HG03460 (cell line): ENCODE results near the gene DENND6A.
"Not testable (repeated sequence)": the region's sequence is repeated elsewhere in the genome, so short reads cannot be mapped to it uniquely, and the experiment has no call there.

Experiments
- ATAC-seq: cut with Tn5 transposase; IDR thresholded peaks from one replicate; pipeline ENCODE4 v1.9.1; 2021; ENCODE audit not compliant: unreplicated experiment

DENND6A gene

DNA sequence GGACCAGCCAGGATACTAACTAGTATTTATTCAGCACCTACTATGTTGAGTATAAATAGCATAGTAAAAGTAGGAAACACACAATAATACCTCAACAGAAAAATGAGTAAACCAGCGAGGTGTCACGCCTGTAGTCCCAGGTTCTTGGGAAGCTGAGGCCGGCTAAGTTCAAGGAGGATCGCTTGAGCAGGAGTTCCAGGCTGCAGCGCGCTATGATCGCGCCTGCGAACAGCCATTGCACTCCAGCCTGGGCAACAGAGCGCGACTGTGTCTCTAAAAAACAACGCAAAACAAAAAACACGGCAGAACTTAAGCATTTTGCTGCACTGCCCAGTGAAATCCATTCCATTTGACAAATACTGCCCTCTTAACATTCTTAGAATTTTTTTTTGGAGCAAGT lies 1.3 kb upstream of the DENND6A start:
- ATAC-seq = no peak

DNA sequence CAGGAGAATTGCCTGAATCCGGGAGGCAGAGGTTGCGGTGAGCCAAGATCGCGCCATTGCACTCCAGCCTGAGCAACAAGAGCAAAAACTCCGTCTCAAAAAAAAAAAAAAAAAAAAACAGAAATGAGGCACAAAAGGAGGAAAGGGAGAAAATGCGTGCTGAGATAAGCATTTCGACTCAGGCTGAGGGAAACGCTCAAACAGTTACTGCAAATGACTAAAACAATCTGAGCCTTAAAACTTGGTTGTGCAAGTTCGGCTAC lies 813 bp downstream of the DENND6A start:
- not testable (repeated sequence) for ATAC-seq

DNA sequence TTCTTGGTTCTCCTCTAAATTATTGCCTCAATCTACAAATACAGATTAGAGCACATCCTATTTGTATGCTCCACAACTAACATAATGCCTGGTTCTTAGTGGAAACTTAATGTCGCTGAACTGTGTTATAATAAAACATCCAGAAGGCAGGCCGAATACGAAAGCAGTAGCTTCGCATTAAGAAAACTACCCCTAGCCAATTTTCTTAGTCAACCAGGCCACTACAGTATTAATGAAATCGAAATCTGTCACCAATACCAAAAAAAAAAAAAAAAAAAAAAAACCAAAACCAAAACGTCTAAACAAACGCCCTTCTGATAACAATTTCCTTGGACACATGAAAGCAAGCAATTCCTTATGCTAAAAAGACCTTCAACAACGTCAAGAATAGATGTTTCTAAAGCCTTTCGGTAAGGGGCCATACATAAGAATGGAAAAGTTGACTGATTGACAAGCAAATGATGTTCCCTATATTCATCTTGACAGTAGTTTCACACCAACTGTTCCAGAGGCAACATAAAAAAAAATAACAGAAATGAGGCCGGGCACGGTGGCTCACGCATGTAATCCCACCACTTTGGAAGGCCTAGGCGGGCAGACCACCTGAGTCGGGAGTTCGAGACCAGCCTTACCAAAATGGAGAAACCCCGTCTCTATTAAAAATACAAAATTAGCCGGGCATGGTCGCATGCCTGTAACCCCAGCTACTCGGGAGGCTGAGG lies 1.3 kb downstream of the DENND6A start:
- ATAC-seq = no peak

DNA sequence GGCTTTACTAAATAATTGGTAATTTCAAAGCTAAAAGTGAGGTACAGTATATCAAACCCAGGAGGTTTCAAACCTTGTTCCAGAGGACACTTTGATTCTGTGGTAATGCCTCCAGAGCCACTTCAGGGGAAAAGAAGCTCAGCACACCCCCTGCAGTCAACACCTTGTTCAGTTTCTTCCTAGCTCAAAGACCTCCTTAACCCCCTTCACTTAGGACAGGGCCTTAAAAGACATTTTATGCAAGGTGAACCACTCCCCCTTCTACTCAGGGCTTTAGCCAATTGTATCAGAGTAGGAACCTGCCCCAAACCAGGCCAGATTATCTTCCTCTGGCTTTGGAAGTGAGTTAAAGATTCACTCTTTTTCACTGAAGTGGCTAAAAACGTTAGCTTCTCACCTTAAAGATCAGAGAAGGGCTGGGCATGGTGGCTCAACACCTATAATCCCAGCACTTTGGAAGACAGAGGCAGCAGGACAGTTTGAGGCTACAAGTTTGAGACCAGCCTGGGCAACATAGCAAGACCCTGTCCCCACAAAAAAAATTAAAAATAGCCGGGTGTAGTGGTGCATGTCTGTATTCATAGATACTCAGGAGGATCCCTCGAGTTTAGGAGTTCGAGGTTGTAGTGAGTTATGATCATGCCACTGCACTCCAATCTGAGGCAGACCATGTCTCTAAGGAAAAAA lies 3.4 kb downstream of the DENND6A start:
- ATAC-seq = no peak

DNA sequence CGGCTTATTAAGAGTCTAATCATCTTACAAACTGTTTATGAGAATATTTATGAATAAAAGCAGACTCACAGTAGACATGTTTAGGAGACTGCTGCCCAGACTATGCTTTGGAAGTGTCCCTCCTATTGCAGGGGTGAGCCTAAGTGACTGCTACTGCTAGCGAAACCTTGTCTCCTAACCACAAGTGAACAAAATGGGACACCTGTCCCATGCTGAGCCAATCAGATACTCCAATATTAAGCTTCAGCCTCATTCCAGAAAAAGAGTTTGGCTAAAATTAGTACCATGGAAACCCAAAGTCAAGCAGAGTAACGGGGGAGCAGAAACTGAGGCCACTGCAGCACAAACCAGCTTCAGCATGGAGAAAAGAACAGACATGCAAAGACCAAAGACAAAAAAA lies 4.6 kb downstream of the DENND6A start:
- no peak for ATAC-seq

DNA sequence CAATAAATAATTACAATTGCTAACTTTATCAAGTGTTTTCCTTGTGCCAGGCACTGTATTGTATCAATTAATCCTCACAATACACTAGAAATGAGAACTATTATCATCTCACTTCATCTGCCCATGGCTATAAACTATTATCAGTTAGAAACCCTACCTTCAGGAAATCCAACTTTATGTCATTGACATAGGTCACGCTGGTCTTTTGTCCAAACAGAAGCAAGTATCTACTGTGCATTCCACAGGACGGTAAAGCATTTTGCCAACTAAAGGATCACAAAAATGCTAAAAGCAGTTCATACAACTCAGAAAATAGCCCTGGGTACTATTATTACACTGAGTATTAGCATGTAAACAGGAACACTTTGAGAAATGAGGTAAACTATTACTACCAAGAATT lies 9.6 kb downstream of the DENND6A start:
- ATAC-seq = no peak

DNA sequence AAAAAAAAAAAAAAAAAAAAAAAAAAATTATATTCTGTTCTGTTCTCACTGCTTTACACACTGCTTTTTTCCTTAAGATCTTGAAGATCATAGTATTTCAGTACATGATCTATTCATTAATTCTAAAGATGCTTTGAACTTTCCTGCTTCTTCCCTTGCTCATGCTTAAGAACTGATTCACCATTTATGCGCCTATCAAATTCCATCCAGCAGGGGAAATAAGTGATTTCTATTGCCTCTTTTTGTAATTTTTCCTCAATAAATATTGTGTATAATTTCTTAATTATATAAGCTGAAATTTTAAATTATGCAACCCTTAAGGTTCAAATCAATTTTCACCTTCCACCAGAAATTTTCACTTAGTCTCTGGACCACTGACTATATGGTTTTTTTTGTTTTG lies 10.6 kb downstream of the DENND6A start:
- ATAC-seq = no peak

DNA sequence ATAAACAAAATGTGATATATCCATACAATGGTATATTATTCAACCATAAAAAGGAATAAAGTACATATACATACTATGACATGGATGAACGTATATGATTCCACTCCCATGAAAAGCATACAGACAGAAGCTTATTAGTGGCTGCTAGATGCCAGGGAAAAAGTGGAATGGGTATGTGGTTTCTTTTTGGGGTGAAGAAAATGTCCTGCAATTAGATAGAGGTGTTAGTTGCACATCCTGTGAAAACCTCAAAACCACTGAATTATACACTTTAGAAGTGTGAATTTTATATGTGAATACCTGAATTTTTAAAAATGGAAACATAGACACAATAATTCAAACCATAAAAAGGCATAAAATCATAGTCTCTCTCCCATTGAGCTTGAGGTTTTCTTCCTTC lies 11.2 kb downstream of the DENND6A start:
- ATAC-seq = no peak

DNA sequence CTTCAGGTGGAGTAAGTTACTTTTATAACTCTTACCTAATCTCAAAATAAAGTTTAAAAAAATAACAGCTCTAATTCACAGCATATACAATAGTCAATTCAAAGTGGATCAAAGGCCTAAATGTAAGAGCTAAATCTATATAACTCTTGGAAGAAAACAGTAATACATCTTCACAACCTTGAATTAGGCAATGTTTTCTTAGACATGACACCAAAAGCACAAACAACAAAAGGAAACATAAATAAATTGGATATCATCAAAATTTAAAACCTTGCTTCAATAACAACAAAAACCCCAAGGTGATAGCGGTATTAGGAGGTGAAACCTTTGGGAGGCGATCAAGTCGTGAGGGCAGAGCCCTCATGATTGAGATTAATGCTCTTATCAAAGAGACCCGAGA lies 12.8 kb downstream of the DENND6A start:
- ATAC-seq = no peak

DNA sequence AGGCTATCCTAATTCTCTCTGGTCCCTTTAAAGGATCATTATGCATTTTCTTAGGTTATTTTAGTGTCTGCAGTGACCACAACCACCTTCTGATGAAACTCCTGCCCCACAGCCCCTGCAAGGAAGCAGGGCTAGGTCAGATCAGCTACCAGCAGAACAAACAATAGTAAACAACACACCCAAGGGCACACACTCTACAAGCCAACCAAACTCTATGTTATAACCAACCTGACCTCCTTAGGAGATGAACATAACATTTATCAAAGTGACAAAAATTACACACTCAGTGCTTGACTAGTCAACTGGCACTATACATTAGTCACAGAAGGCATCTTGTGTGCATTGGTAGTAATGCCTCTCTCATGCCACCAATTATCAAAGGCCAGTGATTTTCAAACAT lies 17.3 kb downstream of the DENND6A start:
- no peak for ATAC-seq

DNA sequence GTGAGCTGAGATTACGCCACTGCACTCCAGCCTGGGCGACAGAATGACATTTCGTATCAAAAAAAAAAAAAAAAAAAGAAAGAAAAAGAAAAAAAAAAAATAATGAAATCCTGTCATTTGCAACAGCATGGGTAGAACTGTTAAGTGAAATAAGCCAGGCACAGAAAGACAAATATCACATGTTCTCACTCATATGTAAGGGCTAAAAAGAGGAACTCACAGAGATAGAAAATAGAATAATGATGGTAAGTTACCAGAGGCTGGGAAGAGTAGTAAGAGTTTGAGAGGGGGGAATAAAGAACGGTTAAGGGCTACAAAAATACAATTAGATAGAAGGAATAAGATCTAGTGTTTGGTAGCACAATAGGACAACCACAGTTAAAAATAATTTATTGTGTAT lies 19.7 kb downstream of the DENND6A start:
- ATAC-seq = no peak

DNA sequence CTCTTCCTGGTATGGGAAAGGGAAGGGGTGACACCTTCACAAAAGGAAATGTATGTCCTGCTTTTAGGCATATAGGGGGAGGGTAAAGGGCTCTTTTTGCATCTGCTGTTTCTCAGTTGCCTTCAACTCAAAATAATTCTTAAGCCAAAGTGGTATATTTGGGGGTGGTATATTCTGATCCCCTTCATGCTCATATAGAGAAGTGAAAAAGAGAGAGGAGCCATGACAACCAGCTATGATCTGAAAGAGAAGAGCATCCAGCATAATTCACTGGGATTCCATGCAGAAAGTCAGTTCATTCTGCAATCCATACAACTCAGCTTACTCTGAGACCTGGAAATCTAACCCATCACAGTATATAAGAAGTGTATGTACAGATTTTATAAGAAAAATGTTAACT lies 22.3 kb downstream of the DENND6A start:
- no peak for ATAC-seq

DNA sequence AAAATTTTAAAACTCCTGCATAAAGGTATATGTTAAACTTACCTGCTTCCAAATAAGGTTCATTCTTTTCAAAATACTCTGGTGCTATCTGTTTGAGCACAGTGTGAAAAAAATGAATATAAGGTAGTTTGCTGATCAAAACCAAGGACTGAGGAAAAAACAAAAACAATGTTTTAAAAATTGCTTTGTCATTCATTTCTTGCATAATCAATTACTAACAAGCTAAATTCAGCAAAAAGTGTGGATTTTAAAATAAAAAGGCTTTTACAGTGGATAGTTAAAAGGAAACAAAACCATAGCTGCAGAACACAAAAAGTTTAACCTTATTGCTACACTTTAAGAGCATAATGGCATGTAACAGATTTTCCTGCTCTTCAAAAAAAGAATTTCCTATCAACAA lies 31.5 kb downstream of the DENND6A start:
- ATAC-seq = no peak

DNA sequence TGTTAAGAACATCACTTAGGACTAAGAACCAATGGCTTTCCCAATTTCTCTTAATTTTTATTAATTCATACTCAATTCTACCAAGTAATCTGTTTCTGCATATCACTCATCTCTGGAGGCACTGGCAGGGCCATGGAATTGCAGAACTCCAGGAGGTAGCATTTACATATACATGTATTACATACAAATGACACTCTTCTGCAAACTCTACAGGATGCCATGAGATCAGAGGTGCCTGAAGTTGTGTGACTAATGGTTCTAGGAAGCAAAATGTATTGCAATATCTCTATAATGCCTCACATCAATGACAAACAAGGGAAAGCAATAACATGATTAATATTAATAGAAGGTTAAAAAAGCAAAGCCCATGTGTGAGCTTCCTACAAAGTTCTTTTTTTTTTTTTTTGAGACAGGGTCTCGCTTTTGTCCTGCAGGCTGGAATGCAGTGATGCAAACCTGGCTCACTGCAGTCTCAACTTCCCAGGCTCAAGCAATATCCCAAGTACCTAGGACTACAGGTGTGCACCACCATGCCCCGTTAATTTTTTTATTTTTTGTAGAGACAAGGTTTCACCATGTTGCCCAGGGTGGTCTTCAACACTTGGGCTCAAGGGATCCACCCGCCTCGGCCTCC lies 33.0 kb downstream of the DENND6A start:
- ATAC-seq = no peak

DNA sequence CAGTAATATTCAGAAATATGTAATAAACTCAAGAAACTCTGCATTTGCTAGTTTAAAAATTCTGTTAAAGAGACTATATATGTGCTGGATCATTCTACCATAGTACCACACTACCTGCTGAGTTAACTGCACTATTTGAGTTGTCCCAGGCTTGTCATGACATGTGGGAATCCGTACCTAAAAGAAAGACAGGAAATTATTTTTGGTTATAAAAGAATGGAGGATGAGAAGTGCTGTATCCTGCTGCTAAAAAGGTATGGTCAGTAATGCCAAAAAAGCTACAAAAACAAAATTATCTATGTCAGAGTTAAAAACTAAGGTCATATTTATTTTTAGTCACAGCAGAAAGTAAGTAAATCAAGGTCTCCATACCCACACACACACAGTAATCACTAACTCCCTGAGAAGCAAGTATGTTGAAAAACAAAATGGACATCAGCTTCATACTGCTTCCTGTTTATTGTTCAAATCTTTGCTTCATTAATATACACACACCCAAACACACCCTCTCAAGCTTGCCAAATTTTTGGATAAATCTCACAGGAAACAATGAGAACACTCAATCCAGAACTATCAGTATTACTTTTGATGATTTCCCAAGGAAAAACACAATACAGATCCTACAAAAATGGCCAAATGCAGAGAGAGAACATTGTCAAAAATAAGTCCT lies 33.7 kb downstream of the DENND6A start:
- ATAC-seq = no peak

DNA sequence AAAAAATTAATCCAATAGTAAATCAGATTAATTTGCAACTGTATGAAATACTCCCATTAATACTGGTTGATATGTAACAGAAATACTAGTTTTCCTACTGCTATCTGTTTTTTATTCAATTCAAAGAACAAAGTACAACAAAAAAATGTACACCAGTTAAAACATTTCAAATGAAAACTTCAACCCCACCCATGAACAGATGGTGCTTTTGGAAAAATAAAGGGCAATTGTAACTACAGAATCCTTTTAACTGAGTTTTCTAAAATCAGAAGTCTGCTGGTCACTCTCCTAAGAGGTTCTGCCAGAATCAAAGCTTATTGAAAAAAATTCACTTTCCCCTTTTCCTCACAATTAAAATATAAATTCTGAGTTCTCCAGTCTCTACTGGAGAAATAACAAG lies 34.3 kb downstream of the DENND6A start:
- no peak for ATAC-seq

DNA sequence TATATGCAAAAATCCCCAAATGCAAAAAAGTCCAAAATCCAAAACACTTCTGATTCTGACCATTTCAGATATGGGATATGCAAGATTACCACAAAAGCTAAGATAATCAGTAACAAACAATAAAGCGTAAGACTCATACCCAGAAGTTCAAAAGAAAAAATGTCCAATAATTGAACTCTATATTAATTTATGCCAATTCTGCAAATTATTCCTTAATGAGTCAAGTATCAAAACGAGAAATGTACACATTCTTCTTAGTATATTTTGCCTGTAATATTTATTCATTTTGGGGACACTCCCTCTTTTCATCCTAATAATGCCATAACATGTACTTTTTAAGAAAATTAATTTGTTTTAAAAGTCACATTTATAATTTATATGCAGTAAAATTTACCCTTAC lies 37.1 kb downstream of the DENND6A start:
- ATAC-seq = no peak

DNA sequence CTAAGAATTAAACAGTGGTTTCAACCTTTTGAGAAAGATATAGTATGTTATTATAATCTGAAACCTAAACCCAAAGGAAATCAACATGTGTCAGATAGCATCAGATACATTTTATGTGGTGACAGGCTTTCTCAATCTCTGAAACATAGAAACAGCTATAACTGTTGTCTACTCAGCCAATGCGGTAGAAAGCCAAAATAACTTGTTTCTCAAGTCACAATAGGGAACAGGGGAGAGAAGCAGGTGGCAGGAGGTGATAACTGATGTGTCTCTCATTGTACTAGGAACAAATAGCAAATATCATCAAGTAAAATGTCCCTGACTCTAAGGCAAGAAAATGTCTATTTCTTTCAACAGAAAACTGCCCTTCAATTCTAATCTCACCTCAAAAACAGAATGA lies 38.6 kb downstream of the DENND6A start:
- no peak for ATAC-seq

DNA sequence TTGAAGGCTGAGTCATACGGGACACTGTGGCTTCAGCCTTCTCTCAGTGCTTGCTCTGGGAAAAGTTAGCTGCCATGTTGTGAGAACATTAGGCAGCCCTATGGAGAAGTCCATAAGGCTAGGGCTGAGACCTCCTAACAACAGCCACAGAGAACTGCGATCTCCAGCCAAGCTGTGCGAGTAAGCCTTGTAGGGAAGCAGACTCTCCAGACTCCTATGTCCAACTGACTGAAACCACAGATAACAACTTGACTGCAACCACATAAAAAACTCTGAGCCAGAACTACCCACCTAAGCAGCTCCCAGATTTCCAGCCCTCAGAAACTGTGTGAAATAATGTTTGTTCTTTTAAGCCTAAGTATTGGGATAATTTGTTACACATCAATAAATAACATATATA lies 40.7 kb downstream of the DENND6A start:
- ATAC-seq = no peak

DNA sequence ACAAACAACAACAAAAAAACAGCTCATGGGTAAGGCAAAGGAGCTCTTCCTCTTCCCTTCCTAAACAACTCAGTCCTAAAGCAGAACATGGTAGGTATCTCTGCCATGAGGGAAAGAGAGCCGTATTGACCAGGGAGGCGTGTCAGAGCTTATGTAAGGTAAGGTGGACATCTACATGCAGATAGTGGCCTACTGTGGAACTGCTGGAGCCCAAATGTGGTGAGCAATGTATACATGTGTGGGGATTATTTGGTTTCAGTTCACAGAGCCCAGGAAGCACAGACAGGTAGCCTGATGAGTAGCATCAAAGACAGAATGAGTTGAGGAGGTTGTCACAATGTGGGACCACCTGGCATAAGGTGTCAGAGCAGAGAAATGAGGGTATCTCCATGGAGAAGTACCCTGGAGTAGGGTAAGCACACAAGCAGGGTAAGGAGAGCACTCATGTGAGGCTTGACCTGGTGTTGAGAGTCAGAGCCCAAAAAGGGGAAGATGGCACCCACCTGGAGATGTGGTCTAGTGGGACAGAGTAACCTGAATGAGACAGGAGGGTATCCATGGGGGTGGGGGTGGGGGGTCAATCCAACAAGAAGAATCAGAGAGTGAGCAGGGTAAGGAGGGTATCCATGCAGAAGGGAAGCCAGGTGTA lies 45.5 kb downstream of the DENND6A start:
- ATAC-seq = no peak

DNA sequence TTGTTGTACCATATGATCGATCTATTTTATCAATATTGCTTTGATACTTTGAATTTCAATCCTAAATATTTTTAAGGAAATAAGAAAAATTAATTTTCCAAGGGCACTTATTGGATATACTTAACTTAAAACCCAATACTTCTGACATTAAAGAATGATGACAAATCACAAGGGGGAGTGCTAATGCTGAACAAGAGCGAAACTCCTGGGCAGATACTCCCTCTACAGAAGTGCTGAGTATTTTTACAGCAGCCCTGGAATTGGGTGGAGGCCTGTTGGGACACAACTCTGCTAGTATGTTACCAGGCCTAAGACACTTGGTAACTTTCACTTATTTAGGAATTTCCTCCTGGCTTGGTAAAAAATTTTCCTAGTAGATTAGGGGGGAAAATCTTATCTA lies 46.2 kb downstream of the DENND6A start:
- no peak for ATAC-seq

DNA sequence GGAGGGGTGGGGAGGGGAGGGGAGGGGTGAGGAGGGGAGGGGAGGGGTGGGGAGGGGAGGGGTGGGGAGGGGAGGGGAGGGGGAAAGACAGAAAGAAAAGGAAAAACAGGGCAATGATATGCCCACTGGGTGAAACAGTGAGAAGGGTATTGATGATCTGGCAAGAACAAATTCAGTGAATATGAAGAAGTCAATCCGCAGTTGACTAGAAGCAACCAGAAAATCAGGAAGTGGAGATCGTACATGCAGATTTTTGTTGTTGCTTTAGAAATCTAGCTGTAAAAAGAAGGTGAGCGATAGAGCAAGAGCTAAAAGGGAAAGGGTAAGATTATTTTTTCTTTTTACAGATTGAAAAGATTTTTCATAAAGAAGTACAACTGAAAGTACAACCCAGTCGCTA lies 48.1 kb downstream of the DENND6A start:
- no peak for ATAC-seq
